Upper lobe of right lung (tissue), 1 donor: Measurements from ENCODE around the gene CHMP4B. TPM values are rescaled to one million over a fixed set of nuclear protein-coding genes. Genes with fewer than 3 reads are reported as not detected.

Source experiments
- ATAC-seq: fragments of 200-7000 bp; cut with Tn5 transposase; one replicate; pipeline ENCODE4 v1.9.1; 2020; ENCODE audit warnings: mild to moderate bottlenecking, moderate library complexity
- DNase-seq: peaks from one replicate; pipeline ENCODE4 v3.0.0-alpha.2; 2020
- H3K27ac ChIP-seq: fragments of 200-600 bp; one replicate; pipeline ENCODE4 v1.8.0; 2022
- H3K27me3 ChIP-seq: fragments of 200-600 bp; one replicate; pipeline ENCODE4 v1.8.0; 2022; ENCODE audit warnings: mild to moderate bottlenecking
- H3K36me3 ChIP-seq: fragments of 200-600 bp; one replicate; pipeline ENCODE4 v1.8.0; 2022
- H3K4me1 ChIP-seq: fragments of 200-600 bp; one replicate; pipeline ENCODE4 v1.8.0; 2022
- H3K4me3 ChIP-seq: fragments of 200-600 bp; one replicate; pipeline ENCODE4 v1.8.0; 2022; ENCODE audit warnings: mild to moderate bottlenecking
- H3K9me3 ChIP-seq: fragments of 200-600 bp; one replicate; pipeline ENCODE4 v1.8.0; 2022
- CTCF ChIP-seq: fragments of 200-600 bp; IDR thresholded peaks from one replicate; pipeline ENCODE4 v1.8.0; 2022; ENCODE audit warnings: antibody characterized with exemption
- intact Hi-C: fragments of 100-400 bp; cut with DNase I; formaldehyde crosslinking; loops from one replicate; pipeline ENCODE4 v1.11.0; 2022
- total RNA-seq: library from RNA; stranded (reverse); fragmentation: NEBNext Ultra II Directional; extraction: Animal tissue kit (Norgen Biotek cat#: 25700); gene quantifications from one replicate; pipeline ENCODE4 v1.2.1, GENCODE V29; 2021
- donor health status: DM: no; HTN: yes; CAD: no; lungs with severe emphysema.

The CHMP4B gene
- total RNA-seq, 1 donor from 2014 or later: 86.6 TPM

- DNase-seq (peak; percentile 77), ATAC-seq (peak; percentile 81)
- Histone ChIP-seq H3K36me3 (no peaks in the 10 kb centered on the region), H3K4me3 (peak overlapping the region; percentile 19), H3K9me3 (no peaks in the 10 kb centered on the region), H3K27me3 (no peaks in the 10 kb centered on the region), H3K4me1 (peaks cover 23% of the 10 kb centered on the region), H3K27ac (no peak overlapping the region)
- intact Hi-C loops: loop anchor here (5.0 kb wide), 1 partner anchor 209 kb away; no protein-coding TSS in a partner anchor
- TF ChIP-seq CTCF: peak; percentile 67
Measured at GRCh38 chr20:33862709-33863403, 51.7 kb downstream of the CHMP4B start.

DNA sequence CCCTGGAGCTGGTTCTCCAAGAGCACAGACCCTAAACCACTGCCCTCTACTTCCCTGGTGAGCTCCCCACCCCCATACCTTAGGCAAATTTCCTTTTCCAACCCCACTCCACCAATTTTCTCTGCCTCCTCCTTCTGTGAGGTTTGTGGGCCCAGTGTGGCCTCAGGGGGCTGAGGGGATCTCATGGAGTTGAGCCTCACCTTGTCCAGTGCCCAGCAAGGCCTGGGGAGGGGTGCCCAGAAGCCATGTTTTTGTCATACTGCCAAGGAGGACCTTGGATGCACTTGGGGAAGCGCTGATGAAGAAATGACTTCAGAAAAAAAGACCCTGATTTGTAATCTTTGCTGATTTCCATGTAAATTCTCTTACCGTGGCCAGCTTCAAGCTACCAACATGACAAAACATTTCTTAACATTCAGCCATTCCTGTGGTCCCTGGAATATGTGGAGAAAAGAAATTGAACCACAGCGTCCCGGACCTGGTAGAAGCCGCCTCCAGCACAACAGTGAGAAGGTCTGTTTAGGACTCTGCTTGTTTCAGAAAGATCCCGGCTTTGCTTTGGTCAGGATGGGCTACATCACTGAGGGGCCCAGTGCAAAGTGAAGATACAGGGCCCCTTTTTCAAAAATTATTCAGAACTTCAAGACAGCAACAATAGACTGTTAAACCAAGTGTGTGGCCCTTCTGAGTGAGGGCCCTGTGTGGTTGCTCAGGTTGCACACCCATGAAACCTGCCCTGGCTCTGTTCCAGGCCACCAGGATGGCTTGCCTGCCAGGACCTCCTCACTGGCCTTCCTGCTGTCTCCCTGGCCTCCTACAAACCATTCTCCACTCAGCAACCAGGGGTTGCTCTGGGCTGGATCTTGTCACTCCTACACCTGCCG lies 52.5 kb downstream of the CHMP4B start:
- no peaks in the 10 kb centered on the region for H3K9me3 ChIP-seq
- H3K36me3 ChIP-seq: no peaks in the 10 kb centered on the region
- H3K4me3 ChIP-seq: no peak overlapping the region
- no peak for TF ChIP-seq CTCF
- intact Hi-C loops: loop anchor here (5.0 kb wide), 1 partner anchor 209 kb away; no protein-coding TSS in a partner anchor
- ATAC-seq (no peak), DNase-seq (no peak)
- peaks cover 23% of the 10 kb centered on the region for H3K4me1 ChIP-seq
- H3K27me3 ChIP-seq: no peaks in the 10 kb centered on the region
- H3K27ac ChIP-seq: no peak overlapping the region

- TF ChIP-seq CTCF: no peak
- Histone ChIP-seq H3K27ac (no peak overlapping the region), H3K4me1 (peaks cover 15% of the 10 kb centered on the region), H3K27me3 (no peaks in the 10 kb centered on the region), H3K36me3 (no peaks in the 10 kb centered on the region), H3K9me3 (no peaks in the 10 kb centered on the region), H3K4me3 (no peak overlapping the region)
- intact Hi-C loops: loop anchor here (5.0 kb wide), 1 partner anchor 208 kb away; no protein-coding TSS in a partner anchor
- ATAC-seq (no peak), DNase-seq (no peak)
Measured at GRCh38 chr20:33864324-33864963, 53.3 kb downstream of the CHMP4B start.

- no peak for DNase-seq
- Histone ChIP-seq H3K27me3 (no peaks in the 10 kb centered on the region), H3K9me3 (no peaks in the 10 kb centered on the region), H3K4me3 (no peak overlapping the region), H3K36me3 (no peaks in the 10 kb centered on the region), H3K27ac (no peak overlapping the region), H3K4me1 (peaks cover 12% of the 10 kb centered on the region)
- ATAC-seq: no peak
- no peak for TF ChIP-seq CTCF
- intact Hi-C loops: no loop called here
Measured at GRCh38 chr20:33865761-33866370, 54.7 kb downstream of the CHMP4B start.

GRCh38 chr20:33866398-33867100 lies 55.4 kb downstream of the CHMP4B start:
- Histone ChIP-seq H3K27me3 (no peaks in the 10 kb centered on the region), H3K4me3 (no peak overlapping the region), H3K9me3 (no peaks in the 10 kb centered on the region), H3K27ac (no peak overlapping the region), H3K36me3 (no peaks in the 10 kb centered on the region), H3K4me1 (peaks cover 15% of the 10 kb centered on the region)
- no peak for DNase-seq
- no peak for TF ChIP-seq CTCF
- no peak for ATAC-seq
- intact Hi-C loops: no loop called here
